DND-41 (cell line): Measurements from ENCODE around the gene FBXL13.

Source experiments
- CTCF ChIP-seq: IDR thresholded peaks from 2 replicates; pipeline ENCODE4 v1.5.1; 2012; ENCODE audit warnings: borderline replicate concordance, low read length, moderate library complexity, mild to moderate bottlenecking; ENCODE audit not compliant: poor library complexity, severe bottlenecking; ENCODE audit errors: extremely low read depth
- EZH2 ChIP-seq: IDR thresholded peaks from 3 replicates; pipeline ENCODE4 v1.6.1; 2012; ENCODE audit warnings: borderline replicate concordance, low read depth, mild to moderate bottlenecking, moderate library complexity, low read length, inconsistent platforms; ENCODE audit not compliant: severe bottlenecking

DNA sequence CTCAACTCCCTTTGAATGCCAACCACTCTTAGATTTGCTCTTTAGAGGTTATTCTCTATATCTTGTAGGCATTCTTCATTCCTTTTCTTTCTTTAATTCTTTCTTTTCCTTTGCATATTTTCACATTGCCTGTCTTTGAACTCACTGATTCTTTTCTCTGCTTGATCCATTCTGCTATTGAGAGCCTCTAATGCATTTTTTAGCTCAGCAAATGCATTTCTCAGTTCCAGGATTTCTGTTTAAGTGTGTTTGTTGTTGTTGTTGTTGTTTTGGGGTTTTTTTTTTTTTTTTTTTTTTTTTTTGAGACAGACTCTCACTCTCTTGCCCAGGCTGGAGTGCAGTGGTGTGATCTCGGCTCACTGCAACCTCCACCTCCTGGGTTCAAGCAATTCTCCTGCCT lies 71.6 kb downstream of the FBXL13 start:
- no peak for TF ChIP-seq CTCF
- no peak for TF ChIP-seq EZH2
